ENCODE measurements around the gene PTPRJ. TPM values are rescaled to one million over a fixed set of nuclear protein-coding genes. Genes with fewer than 3 reads are reported as not detected.

The PTPRJ gene
- total RNA-seq, 1 donor from 2014 or later: 24.3 TPM

DNA sequence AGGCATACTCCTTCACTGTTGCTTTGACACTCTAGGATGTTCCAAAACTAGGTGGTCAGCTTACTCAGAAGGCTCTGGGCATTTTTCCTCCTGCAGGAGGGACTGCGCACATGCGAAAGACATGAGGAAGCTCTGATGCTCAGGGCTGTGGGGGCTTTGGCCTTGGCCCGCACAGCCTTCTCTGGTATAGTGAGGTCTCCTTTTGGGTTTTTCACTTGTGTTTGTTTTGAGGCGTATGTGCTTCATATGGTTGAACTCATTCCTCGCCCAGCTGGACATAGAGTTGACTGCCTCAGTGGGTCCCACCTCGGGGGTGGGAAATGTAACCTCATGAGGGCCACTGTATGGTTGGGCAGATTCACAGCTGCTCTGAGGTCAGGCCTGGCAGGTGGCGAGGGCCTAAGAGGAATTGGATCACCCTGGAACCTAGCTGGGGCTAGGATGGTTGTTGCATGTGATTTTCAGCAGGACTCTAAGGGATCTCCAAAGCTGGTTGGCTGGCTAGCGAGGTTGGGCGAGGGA is 63.7 kb downstream of the PTPRJ start:
- Mint-ChIP-seq H3K27me3 (ENCODE audit: low read depth) (no peaks in the 10 kb centered on the region), H3K36me3 (ENCODE audit: low read depth) (no peaks in the 10 kb centered on the region), H3K9me3 (no peaks in the 10 kb centered on the region), H3K4me3 (no peak overlapping the region), H3K4me1 (peaks cover 40% of the 10 kb centered on the region), H3K27ac (ENCODE audit: unreplicated experiment) (peak overlapping the region; percentile 71)
- DNase-seq (ENCODE audit: low read depth, low spot score): no peak
- TF ChIP-seq, protein P1, sequence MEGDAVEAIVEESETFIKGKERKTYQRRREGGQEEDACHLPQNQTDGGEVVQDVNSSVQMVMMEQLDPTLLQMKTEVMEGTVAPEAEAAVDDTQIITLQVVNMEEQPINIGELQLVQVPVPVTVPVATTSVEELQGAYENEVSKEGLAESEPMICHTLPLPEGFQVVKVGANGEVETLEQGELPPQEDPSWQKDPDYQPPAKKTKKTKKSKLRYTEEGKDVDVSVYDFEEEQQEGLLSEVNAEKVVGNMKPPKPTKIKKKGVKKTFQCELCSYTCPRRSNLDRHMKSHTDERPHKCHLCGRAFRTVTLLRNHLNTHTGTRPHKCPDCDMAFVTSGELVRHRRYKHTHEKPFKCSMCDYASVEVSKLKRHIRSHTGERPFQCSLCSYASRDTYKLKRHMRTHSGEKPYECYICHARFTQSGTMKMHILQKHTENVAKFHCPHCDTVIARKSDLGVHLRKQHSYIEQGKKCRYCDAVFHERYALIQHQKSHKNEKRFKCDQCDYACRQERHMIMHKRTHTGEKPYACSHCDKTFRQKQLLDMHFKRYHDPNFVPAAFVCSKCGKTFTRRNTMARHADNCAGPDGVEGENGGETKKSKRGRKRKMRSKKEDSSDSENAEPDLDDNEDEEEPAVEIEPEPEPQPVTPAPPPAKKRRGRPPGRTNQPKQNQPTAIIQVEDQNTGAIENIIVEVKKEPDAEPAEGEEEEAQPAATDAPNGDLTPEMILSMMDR (conservative IDR thresholded peaks at IDR 0.05): no peak

DNA sequence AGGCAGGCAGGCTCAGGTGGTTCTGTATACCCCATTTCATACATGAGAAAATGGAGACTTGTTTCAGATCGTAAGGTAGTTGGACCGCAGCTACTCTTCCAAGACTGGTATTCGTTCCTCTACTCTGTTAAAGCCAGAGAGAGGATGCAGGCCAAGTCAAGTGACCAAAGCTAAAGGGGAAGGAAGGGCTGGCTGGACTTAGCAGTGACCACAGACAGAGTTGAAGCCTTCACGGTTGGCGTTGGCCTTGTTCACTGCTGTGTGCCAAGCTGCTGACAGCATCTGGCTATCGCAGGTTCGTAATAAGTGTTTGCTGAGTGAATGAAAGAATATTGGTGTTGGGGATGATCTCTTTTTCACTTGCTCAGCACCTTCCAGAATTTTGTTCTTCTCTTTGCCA is 64.2 kb downstream of the PTPRJ start:
- Mint-ChIP-seq H3K27ac (ENCODE audit: unreplicated experiment) (peak overlapping the region; percentile 71), H3K9me3 (no peaks in the 10 kb centered on the region), H3K36me3 (ENCODE audit: low read depth) (no peaks in the 10 kb centered on the region), H3K4me1 (peaks cover 37% of the 10 kb centered on the region), H3K27me3 (ENCODE audit: low read depth) (no peaks in the 10 kb centered on the region), H3K4me3 (no peak overlapping the region)
- no peak for DNase-seq (ENCODE audit: low read depth, low spot score)
- TF ChIP-seq, protein P1 (conservative IDR thresholded peaks at IDR 0.05): no peak

DNA sequence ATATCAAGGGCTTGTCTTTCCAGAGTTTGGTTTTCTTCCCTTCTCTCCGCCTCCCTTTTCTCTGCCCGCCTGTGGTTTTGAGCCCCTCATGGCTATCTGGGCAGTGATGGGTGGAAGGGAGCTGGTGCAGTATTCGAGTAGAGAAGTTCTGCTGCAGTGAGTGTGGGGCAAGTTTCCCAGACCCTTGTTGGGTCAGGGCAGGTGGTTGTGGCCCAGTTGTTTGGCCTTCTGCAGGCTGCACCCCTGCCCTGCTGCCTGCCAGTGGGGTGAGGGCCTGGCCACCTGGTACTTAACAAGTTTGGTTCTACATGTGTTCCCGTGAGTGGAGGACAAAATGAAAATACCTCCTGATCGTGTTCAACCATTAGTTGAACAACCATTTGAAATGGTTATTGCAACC is 65.2 kb downstream of the PTPRJ start:
- DNase-seq (ENCODE audit: low read depth, low spot score): no peak
- H3K9me3 Mint-ChIP-seq: no peaks in the 10 kb centered on the region
- H3K4me3 Mint-ChIP-seq: no peak overlapping the region
- H3K36me3 Mint-ChIP-seq (ENCODE audit: low read depth): no peaks in the 10 kb centered on the region
- TF ChIP-seq, protein P1 (conservative IDR thresholded peaks at IDR 0.05): no peak
- no peaks in the 10 kb centered on the region for H3K27me3 Mint-ChIP-seq (ENCODE audit: low read depth)
- H3K4me1 Mint-ChIP-seq: peaks cover 39% of the 10 kb centered on the region
- H3K27ac Mint-ChIP-seq (ENCODE audit: unreplicated experiment): no peak overlapping the region

DNA sequence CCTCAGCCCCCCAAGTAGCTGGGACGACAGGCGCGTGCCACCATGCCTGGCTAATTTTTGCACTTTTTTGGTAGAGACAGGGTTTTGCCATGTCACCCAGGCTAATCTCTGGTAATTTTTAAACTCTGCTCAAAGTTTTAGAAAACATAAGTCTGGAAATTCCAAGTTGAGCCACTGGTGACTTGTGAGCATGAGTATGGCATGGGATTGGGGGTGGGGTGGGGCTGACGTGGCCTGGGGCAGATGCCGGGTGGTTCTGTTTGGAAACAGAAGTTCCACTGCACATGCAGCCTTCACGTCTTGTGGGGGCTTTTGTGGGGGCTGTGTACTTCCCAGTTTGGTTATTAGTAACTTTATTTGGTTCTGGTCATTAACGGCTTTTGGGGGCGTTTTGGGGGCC is 67.3 kb downstream of the PTPRJ start:
- TF ChIP-seq, protein P1 (conservative IDR thresholded peaks at IDR 0.05): no peak
- peaks cover 33% of the 10 kb centered on the region for H3K4me1 Mint-ChIP-seq
- H3K4me3 Mint-ChIP-seq: no peak overlapping the region
- H3K36me3 Mint-ChIP-seq (ENCODE audit: low read depth): no peaks in the 10 kb centered on the region
- no peak for DNase-seq (ENCODE audit: low read depth, low spot score)
- H3K9me3 Mint-ChIP-seq: no peaks in the 10 kb centered on the region
- no peaks in the 10 kb centered on the region for H3K27me3 Mint-ChIP-seq (ENCODE audit: low read depth)
- H3K27ac Mint-ChIP-seq (ENCODE audit: unreplicated experiment): peak overlapping the region; percentile 58

DNA sequence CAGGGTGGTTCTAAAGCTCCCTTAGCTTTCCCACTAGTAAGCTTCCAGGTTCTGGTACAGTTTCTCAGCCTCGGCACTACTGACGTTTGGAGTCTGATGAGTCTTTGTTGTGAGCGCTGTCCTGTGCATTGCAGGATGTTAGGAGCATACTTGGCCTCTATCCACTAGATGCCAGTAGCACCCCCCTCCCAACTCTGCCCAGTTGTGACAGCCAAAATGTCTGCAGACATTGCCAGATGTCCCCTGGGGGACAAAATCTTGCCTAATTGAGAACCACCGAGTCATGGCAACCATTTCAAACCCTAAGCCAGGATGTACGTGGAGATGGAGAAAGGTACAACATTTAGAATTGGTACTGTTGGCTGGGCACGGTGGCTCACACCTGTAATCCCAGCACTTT is 68.7 kb downstream of the PTPRJ start:
- Mint-ChIP-seq H3K36me3 (ENCODE audit: low read depth) (no peaks in the 10 kb centered on the region), H3K4me1 (peaks cover 27% of the 10 kb centered on the region), H3K27me3 (ENCODE audit: low read depth) (no peaks in the 10 kb centered on the region), H3K4me3 (no peak overlapping the region), H3K9me3 (no peaks in the 10 kb centered on the region), H3K27ac (ENCODE audit: unreplicated experiment) (peak overlapping the region; percentile 45)
- no peak for DNase-seq (ENCODE audit: low read depth, low spot score)
- TF ChIP-seq, protein P1 (conservative IDR thresholded peaks at IDR 0.05): no peak
